RWPE2 (cell line): ENCODE results near the gene REXO1.

Experiments
- ATAC-seq: fragments of 200-7000 bp; cut with Tn5 transposase; 3 replicates; pipeline ENCODE4 v1.9.1; 2021; ENCODE audit warnings: low read depth
- DNase-seq: peaks from one replicate; pipeline ENCODE4 v3.0.0-alpha.2; 2020; ENCODE audit warnings: low spot score
- H3K27ac ChIP-seq: fragments of 450-650 bp; 2 replicates; pipeline ENCODE4 v1.5.1; 2017; ENCODE audit warnings: mild to moderate bottlenecking; ENCODE audit not compliant: poor library complexity, severe bottlenecking
- H3K27me3 ChIP-seq: fragments of 250-450 bp; sonication (Bioruptor Pico); 2 replicates; pipeline ENCODE4 v1.5.1; 2021; ENCODE audit warnings: mild to moderate bottlenecking, moderate library complexity; ENCODE audit not compliant: insufficient read depth, poor library complexity, severe bottlenecking
- H3K36me3 ChIP-seq: fragments of 250-450 bp; sonication (Bioruptor Pico); 2 replicates; pipeline ENCODE4 v1.5.1; 2020; ENCODE audit warnings: low read depth, mild to moderate bottlenecking, moderate library complexity
- H3K4me1 ChIP-seq: fragments of 250-450 bp; sonication (Bioruptor Pico); 2 replicates; pipeline ENCODE4 v1.5.1; 2021; ENCODE audit warnings: mild to moderate bottlenecking, moderate library complexity; ENCODE audit not compliant: insufficient read depth, poor library complexity, severe bottlenecking
- H3K4me3 ChIP-seq: fragments of 250-450 bp; sonication (Bioruptor Pico); 2 replicates; pipeline ENCODE4 v1.5.1; 2021; ENCODE audit warnings: mild to moderate bottlenecking, moderate library complexity; ENCODE audit not compliant: severe bottlenecking
- H3K9me3 ChIP-seq: fragments of 250-450 bp; sonication (Bioruptor Pico); 2 replicates; pipeline ENCODE4 v1.5.1; 2021; ENCODE audit warnings: mild to moderate bottlenecking, moderate library complexity; ENCODE audit not compliant: severe bottlenecking
- TF ChIP-seq, protein P1 (sequence below): fragments of 450-650 bp; IDR thresholded peaks from one replicate; pipeline ENCODE4 v1.5.1; 2017; ENCODE audit warnings: mild to moderate bottlenecking, moderate library complexity; ENCODE audit not compliant: poor library complexity, severe bottlenecking

The REXO1 gene

DNA sequence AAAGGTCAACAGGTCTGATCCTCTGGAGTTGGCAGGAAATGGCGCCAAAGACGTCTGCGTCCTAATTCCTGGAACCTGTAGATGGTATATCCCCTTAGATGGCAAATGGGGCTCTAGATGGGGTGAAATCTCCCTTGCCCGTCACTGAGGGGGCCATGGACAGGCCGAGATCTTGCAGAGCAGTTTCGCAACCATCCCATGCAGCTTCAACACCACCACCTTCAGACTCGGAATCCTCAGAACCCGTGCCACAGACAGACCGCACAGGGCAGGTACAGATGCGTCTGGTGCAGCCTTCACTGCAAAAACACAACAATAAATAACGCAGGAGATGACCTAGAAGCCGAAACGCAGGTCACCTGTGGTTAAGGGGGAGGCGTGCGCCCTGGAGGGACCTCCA lies 17.7 kb downstream of the REXO1 start:
- Histone ChIP-seq H3K27me3 (no peaks in the 10 kb centered on the region), H3K36me3 (peaks cover 11% of the 10 kb centered on the region), H3K27ac (no peak overlapping the region), H3K4me1 (no peaks in the 10 kb centered on the region), H3K4me3 (no peak overlapping the region), H3K9me3 (no peaks in the 10 kb centered on the region)
- ATAC-seq, result no peak
- no peak for DNase-seq
- TF ChIP-seq, protein P1, sequence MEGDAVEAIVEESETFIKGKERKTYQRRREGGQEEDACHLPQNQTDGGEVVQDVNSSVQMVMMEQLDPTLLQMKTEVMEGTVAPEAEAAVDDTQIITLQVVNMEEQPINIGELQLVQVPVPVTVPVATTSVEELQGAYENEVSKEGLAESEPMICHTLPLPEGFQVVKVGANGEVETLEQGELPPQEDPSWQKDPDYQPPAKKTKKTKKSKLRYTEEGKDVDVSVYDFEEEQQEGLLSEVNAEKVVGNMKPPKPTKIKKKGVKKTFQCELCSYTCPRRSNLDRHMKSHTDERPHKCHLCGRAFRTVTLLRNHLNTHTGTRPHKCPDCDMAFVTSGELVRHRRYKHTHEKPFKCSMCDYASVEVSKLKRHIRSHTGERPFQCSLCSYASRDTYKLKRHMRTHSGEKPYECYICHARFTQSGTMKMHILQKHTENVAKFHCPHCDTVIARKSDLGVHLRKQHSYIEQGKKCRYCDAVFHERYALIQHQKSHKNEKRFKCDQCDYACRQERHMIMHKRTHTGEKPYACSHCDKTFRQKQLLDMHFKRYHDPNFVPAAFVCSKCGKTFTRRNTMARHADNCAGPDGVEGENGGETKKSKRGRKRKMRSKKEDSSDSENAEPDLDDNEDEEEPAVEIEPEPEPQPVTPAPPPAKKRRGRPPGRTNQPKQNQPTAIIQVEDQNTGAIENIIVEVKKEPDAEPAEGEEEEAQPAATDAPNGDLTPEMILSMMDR, result no peak

DNA sequence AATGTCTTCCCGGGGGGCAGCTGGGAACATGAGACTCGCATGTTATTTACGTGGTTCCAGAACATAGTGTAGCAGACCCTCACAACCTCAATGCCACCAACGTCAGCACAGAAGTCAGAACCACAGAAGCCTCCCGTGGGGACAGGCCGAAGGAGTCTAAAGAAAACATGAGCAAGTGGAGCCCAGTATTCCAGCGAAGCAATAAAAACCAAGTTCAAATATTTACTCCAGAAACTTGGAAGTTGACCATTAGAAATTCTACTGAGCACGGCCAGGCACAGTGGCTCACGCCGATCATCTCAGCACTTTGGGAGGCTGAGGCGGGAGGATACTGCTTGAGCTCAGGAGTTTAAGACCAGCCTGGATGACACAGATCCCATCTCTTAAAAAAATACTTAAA lies 18.3 kb downstream of the REXO1 start:
- no peak for DNase-seq
- Histone ChIP-seq H3K4me1 (no peaks in the 10 kb centered on the region), H3K27ac (no peak overlapping the region), H3K4me3 (no peak overlapping the region), H3K36me3 (peaks cover 17% of the 10 kb centered on the region), H3K27me3 (no peaks in the 10 kb centered on the region), H3K9me3 (no peaks in the 10 kb centered on the region)
- ATAC-seq, result no peak
- TF ChIP-seq, protein P1, result no peak

DNA sequence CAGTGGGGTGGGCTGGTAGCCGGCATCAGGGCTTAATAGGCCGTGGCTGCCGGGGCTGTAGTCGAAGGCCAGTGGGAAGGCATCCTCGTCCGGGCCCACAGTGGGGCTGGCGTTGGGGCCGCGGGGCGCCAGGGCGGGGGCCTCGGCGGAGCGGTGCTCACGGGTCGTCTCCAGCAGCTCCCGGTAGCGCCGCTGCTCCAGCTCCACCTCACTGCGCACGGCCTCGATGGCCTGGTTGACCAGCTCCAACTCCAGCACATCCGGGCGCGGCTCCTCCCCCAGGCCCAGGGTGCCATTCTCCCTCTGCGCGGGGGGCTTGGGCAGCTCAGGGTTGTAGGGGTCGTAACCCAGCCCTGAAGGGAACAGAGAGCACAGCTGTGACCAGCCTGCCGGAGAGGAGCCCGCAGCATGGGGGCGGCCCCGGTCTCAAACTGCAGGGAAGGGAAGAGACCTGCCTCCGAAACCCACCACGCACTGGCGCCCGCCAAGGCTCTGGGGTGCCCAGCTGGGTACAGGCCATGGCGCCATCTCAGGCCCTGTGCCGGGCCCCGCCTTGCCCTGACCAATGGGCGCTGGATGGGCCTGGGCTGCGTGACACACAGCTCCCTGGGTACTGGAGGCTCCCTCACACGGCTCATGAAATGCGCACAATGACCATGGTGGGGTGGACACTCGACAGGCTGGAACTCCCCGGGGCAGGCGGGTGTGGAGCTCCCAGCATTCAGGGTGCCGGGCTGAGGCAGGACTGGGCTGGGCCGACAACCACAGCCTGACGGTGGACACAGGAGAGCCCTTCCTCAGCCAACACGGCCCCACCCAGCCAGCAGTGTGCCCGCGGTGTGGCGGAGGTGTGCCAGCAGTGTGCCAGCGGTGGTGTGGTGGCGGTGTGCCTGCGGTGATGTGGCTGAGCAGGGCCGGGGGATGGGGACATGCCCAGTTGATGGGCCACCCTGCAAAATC lies 19.7 kb downstream of the REXO1 start:
- H3K9me3 ChIP-seq, result no peaks in the 10 kb centered on the region
- H3K4me3 ChIP-seq, result no peak overlapping the region
- TF ChIP-seq, protein P1, result no peak
- no peaks in the 10 kb centered on the region for H3K4me1 ChIP-seq
- DNase-seq, result no peak
- no peak overlapping the region for H3K27ac ChIP-seq
- peaks cover 26% of the 10 kb centered on the region for H3K36me3 ChIP-seq
- H3K27me3 ChIP-seq, result no peaks in the 10 kb centered on the region
- peak; percentile 13; the same call in 1 of the 3 replicates for ATAC-seq

DNA sequence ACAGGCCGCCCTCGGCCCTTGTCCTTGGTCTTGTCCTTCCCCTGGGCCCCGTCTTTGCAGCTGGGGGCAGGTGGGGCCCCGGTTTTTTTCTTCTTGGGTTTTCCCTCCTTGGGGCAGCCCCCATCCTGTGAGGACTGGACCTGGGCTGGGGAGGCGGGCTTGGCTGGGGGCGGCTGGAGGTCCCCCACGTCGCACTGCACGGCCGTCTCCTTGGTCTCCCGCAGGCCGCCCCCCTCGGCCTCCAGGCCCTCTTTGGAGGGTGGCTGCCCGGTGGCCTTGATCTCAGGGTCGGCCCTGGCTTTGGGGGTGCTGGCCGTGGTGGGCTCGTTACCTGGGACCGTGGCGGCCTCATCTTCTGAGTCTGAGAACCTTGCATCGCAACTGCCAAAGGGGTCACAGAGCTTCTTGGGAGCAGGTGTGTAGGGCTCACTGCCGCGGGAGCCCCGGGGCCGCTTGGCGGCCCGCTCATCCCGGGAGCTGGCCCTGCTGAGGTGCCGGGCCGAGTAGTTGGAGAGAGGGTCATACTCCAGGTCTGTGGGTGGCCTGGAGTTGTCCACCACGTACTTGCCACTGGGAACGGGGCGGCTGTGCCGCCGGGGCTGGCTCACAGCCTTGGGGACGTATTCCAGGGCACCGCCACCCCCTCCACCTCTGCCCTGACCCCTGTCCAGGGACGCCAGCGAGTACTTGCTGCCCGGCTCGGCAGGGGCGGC lies 20.6 kb downstream of the REXO1 start:
- ATAC-seq, result no peak
- H3K27ac ChIP-seq, result no peak overlapping the region
- DNase-seq, result no peak
- H3K27me3 ChIP-seq, result no peaks in the 10 kb centered on the region
- H3K36me3 ChIP-seq, result peaks cover 32% of the 10 kb centered on the region
- no peaks in the 10 kb centered on the region for H3K9me3 ChIP-seq
- H3K4me1 ChIP-seq, result no peaks in the 10 kb centered on the region
- TF ChIP-seq, protein P1, result no peak
- no peak overlapping the region for H3K4me3 ChIP-seq
